KOPT-K1 (cell line): ENCODE measurements around the gene FLNB.
"Not testable (repeated sequence)": the region's sequence is repeated elsewhere in the genome, so short reads cannot be mapped to it uniquely, and the experiment has no call there.

Experiments
- H3K27ac ChIP-seq: fragments of 200-600 bp; sonication (generic); 2 replicates; pipeline ENCODE4 v1.5.1; 2016; ENCODE audit warnings: antibody characterized with exemption, mild to moderate bottlenecking, low read depth, low read length; ENCODE audit not compliant: poor library complexity, severe bottlenecking
- H3K36me3 ChIP-seq: fragments of 200-600 bp; sonication (generic); 2 replicates; pipeline ENCODE4 v1.5.1; 2017; ENCODE audit warnings: antibody characterized with exemption, mild to moderate bottlenecking, low read length, moderate library complexity; ENCODE audit not compliant: insufficient read depth
- H3K9me3 ChIP-seq: fragments of 200-600 bp; sonication (generic); 2 replicates; pipeline ENCODE4 v1.5.1; 2017; ENCODE audit warnings: antibody characterized with exemption, low read length, mild to moderate bottlenecking; ENCODE audit not compliant: insufficient read depth, poor library complexity, severe bottlenecking

FLNB gene

GRCh38 chr3:58190291-58190690, 182.1 kb downstream of the FLNB start:
- no peak overlapping the region for H3K27ac ChIP-seq
- H3K36me3 ChIP-seq = no peaks in the 10 kb centered on the region
- H3K9me3 ChIP-seq = no peaks in the 10 kb centered on the region

- no peaks in the 10 kb centered on the region for H3K36me3 ChIP-seq
- H3K27ac ChIP-seq = no peak overlapping the region
- H3K9me3 ChIP-seq = no peaks in the 10 kb centered on the region
These were observed 182.7 kb downstream of the FLNB start for GRCh38 chr3:58190882-58191281.

- Histone ChIP-seq H3K36me3 (no peaks in the 10 kb centered on the region), H3K9me3 (no peaks in the 10 kb centered on the region), H3K27ac (no peak overlapping the region)
These were observed 183.3 kb downstream of the FLNB start for GRCh38 chr3:58191361-58191991.

GRCh38 chr3:58192069-58192468, 183.8 kb downstream of the FLNB start:
- H3K9me3 ChIP-seq = no peaks in the 10 kb centered on the region
- H3K36me3 ChIP-seq = no peaks in the 10 kb centered on the region
- H3K27ac ChIP-seq = no peak overlapping the region

- Histone ChIP-seq H3K27ac (no peak overlapping the region), H3K9me3 (no peaks in the 10 kb centered on the region), H3K36me3 (no peaks in the 10 kb centered on the region)
These were observed 185.6 kb downstream of the FLNB start for GRCh38 chr3:58193682-58194407.

GRCh38 chr3:58197588-58197987, 189.4 kb downstream of the FLNB start:
- Histone ChIP-seq H3K9me3 (no peaks in the 10 kb centered on the region), H3K36me3 (no peaks in the 10 kb centered on the region), H3K27ac (no peak overlapping the region)

- H3K36me3 ChIP-seq = no peaks in the 10 kb centered on the region
- no peak overlapping the region for H3K27ac ChIP-seq
- H3K9me3 ChIP-seq = no peaks in the 10 kb centered on the region
These were observed 190.1 kb downstream of the FLNB start for GRCh38 chr3:58198362-58198761.

GRCh38 chr3:58198804-58199203, 190.6 kb downstream of the FLNB start:
- Histone ChIP-seq H3K36me3 (no peaks in the 10 kb centered on the region), H3K9me3 (no peaks in the 10 kb centered on the region), H3K27ac (no peak overlapping the region)

GRCh38 chr3:58200121-58200709, 192.0 kb downstream of the FLNB start:
- Histone ChIP-seq H3K9me3 (no peaks in the 10 kb centered on the region), H3K36me3 (no peaks in the 10 kb centered on the region), H3K27ac (no peak overlapping the region)

GRCh38 chr3:58200846-58201355, 192.7 kb downstream of the FLNB start:
- no peaks in the 10 kb centered on the region for H3K9me3 ChIP-seq
- no peak overlapping the region for H3K27ac ChIP-seq
- no peaks in the 10 kb centered on the region for H3K36me3 ChIP-seq

- H3K36me3 ChIP-seq, H3K9me3 ChIP-seq, H3K27ac ChIP-seq: not testable (repeated sequence)
These were observed 193.2 kb downstream of the FLNB start for GRCh38 chr3:58201451-58201850.

GRCh38 chr3:58202917-58203360, 194.7 kb downstream of the FLNB start:
- no peak overlapping the region for H3K27ac ChIP-seq
- H3K9me3 ChIP-seq = no peaks in the 10 kb centered on the region
- H3K36me3 ChIP-seq = no peaks in the 10 kb centered on the region

GRCh38 chr3:58203541-58203940, 195.3 kb downstream of the FLNB start:
- no peaks in the 10 kb centered on the region for H3K36me3 ChIP-seq
- no peak overlapping the region for H3K27ac ChIP-seq
- no peaks in the 10 kb centered on the region for H3K9me3 ChIP-seq

- no peaks in the 10 kb centered on the region for H3K36me3 ChIP-seq
These were observed 196.5 kb downstream of the FLNB start for GRCh38 chr3:58204720-58205119.

GRCh38 chr3:58205981-58206380, 197.8 kb downstream of the FLNB start:
- H3K27ac ChIP-seq = no peak overlapping the region
- no peaks in the 10 kb centered on the region for H3K36me3 ChIP-seq
- H3K9me3 ChIP-seq = no peaks in the 10 kb centered on the region

More at GRCh38 chr3:58204720-58205119, 196.5 kb downstream of the FLNB start:
- no peak overlapping the region for H3K27ac ChIP-seq
- no peaks in the 10 kb centered on the region for H3K9me3 ChIP-seq
